Transverse colon (tissue), 3 donors: ENCODE measurements around the gene SEL1L3.

ENCODE experiments used
- CTCF ChIP-seq, 5 experiments: fragments of 200-600 bp in 3 of 5; fragments of 450-650 bp in 2 of 5; sonication (generic) in 3 of 5; IDR thresholded peaks; 1 replicate in 2 of 5; 2 replicates in 3 of 5; pipeline ENCODE4 v1.5.1; 2016 to 2017; ENCODE audit warnings: antibody characterized with exemption in 5 of 5, inconsistent platforms in 3 of 5, mild to moderate bottlenecking in 2 of 5, moderate library complexity in 1 of 5
- POLR2A ChIP-seq: fragments of 450-650 bp; IDR thresholded peaks from one replicate; pipeline ENCODE4 v1.6.1; 2016; ENCODE audit warnings: antibody characterized with exemption, mild to moderate bottlenecking, moderate library complexity

DNA sequence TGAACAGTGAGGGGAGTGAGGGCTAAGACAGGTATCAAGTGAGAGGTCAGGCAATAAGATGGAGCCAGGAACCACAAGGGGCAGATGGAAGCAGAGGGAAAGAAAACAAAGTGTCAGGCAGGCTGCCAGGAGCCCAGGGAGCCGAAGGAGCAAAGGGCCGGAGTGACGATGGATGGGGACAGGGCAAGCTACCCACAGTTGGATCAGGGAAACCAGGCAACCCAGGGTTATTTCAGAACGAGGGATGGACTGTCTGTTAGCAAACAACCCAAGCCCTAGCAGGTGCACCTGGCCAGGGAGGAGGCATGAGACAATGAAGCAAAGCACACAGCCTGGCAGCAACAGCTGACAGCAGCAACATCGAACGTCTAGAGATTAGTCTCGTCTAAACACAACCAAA lies 39.2 kb downstream of the SEL1L3 start:
- TF ChIP-seq CTCF (IDR thresholded peaks at IDR 0.05): no peak
- no peak for TF ChIP-seq POLR2A
